Activated naive CD4-positive, alpha-beta T cell treated with anti-CD3 and anti-CD28 coated beads for 36 hours (primary cell): ENCODE measurements around the gene PLPPR2. TPM values are rescaled to one million over a fixed set of nuclear protein-coding genes. Genes with fewer than 3 reads are reported as not detected.

Source experiments
- CTCF ChIA-PET: fragments of 350-600 bp; sonication (Branson Sonifier 250); formaldehyde crosslinking; loops from one replicate; lab custom pipeline; 2021; ENCODE audit warnings: antibody characterized with exemption; lab: Charles Lee
- DNase-seq: peaks from one replicate; pipeline ENCODE4 v3.0.0-alpha.2; 2020
- H3K27ac Mint-ChIP-seq: one replicate; pipeline ENCODE4 v1.8.0; 2021; ENCODE audit warnings: mild to moderate bottlenecking, mixed read lengths
- H3K27me3 Mint-ChIP-seq: one replicate; pipeline ENCODE4 v1.8.0; 2021; ENCODE audit warnings: low read depth, mixed read lengths
- H3K36me3 Mint-ChIP-seq: one replicate; pipeline ENCODE4 v1.8.0; 2021; ENCODE audit warnings: low read depth, mixed read lengths
- H3K4me1 Mint-ChIP-seq: one replicate; pipeline ENCODE4 v1.8.0; 2021; ENCODE audit warnings: low read depth, mixed read lengths
- H3K4me3 Mint-ChIP-seq: one replicate; pipeline ENCODE4 v1.8.0; 2021; ENCODE audit warnings: mild to moderate bottlenecking, moderate library complexity, mixed read lengths
- H3K9me3 Mint-ChIP-seq: one replicate; pipeline ENCODE4 v1.8.0; 2021; ENCODE audit warnings: mixed read lengths
- intact Hi-C: fragments of 100-400 bp; cut with micrococcal nuclease; formaldehyde crosslinking; loops from one replicate; pipeline ENCODE4 v1.15.1; 2023
- total RNA-seq, 2 experiments: library from RNA; stranded (reverse); gene quantifications; one replicate each; pipeline ENCODE4 v1.2.3, GENCODE V29; 2021

PLPPR2 gene
- total RNA-seq, 2 experiments from 2014 or later: 2.6 to 2.8 TPM

GRCh38 chr19:11364296-11364904 is 9.2 kb downstream of the PLPPR2 start:
- no peak for DNase-seq
- no peaks in the 10 kb centered on the region for H3K4me1 Mint-ChIP-seq
- no peak overlapping the region for H3K4me3 Mint-ChIP-seq
- no peaks in the 10 kb centered on the region for H3K27me3 Mint-ChIP-seq
- intact Hi-C loops: no loop called here
- no peaks in the 10 kb centered on the region for H3K9me3 Mint-ChIP-seq
- no peak overlapping the region for H3K27ac Mint-ChIP-seq
- no peaks in the 10 kb centered on the region for H3K36me3 Mint-ChIP-seq
- CTCF ChIA-PET: no interaction called here

- H3K36me3 Mint-ChIP-seq: no peaks in the 10 kb centered on the region
- DNase-seq: no peak
- no peaks in the 10 kb centered on the region for H3K27me3 Mint-ChIP-seq
- intact Hi-C loops: no loop called here
- no peaks in the 10 kb centered on the region for H3K4me1 Mint-ChIP-seq
- H3K27ac Mint-ChIP-seq: no peak overlapping the region
- CTCF ChIA-PET: no interaction called here
- no peak overlapping the region for H3K4me3 Mint-ChIP-seq
- H3K9me3 Mint-ChIP-seq: no peaks in the 10 kb centered on the region
Measured at GRCh38 chr19:11364935-11365334, 9.7 kb downstream of the PLPPR2 start.

GRCh38 chr19:11365557-11366117 is 10.4 kb downstream of the PLPPR2 start:
- DNase-seq: no peak
- Mint-ChIP-seq H3K27ac (no peak overlapping the region), H3K9me3 (no peaks in the 10 kb centered on the region), H3K4me1 (no peaks in the 10 kb centered on the region), H3K36me3 (no peaks in the 10 kb centered on the region), H3K27me3 (no peaks in the 10 kb centered on the region), H3K4me3 (no peak overlapping the region)
- CTCF ChIA-PET: interaction anchor here (0.8 kb wide), 1 partner anchor 16 kb away, joined by 4 read pairs; no protein-coding TSS in a partner anchor
- intact Hi-C loops: no loop called here

GRCh38 chr19:11367528-11367927 is 12.3 kb downstream of the PLPPR2 start:
- Mint-ChIP-seq H3K27me3 (no peaks in the 10 kb centered on the region), H3K27ac (no peak overlapping the region), H3K4me3 (no peak overlapping the region), H3K36me3 (peaks cover 5% of the 10 kb centered on the region), H3K4me1 (peaks cover 2% of the 10 kb centered on the region), H3K9me3 (no peaks in the 10 kb centered on the region)
- no peak for DNase-seq
- CTCF ChIA-PET: interaction anchor here (0.6 kb wide), 1 partner anchor 1409 kb away, joined by 3 read pairs; no protein-coding TSS in a partner anchor
- intact Hi-C loops: no loop called here

GRCh38 chr19:11370744-11371143 is 15.5 kb downstream of the PLPPR2 start:
- Mint-ChIP-seq H3K36me3 (peaks cover 8% of the 10 kb centered on the region), H3K27ac (no peak overlapping the region), H3K4me1 (peaks cover 8% of the 10 kb centered on the region), H3K9me3 (no peaks in the 10 kb centered on the region), H3K27me3 (no peaks in the 10 kb centered on the region), H3K4me3 (no peak overlapping the region)
- no peak for DNase-seq
- intact Hi-C loops: loop anchor here (10.0 kb wide), 1 partner anchor 716 kb away; the partner anchor contains the start of gene ILF3
- CTCF ChIA-PET: interaction anchor here (1.7 kb wide), 1 partner anchor 112 kb away, joined by 4 read pairs; no protein-coding TSS in a partner anchor

GRCh38 chr19:11373166-11373884 is 18.1 kb downstream of the PLPPR2 start:
- no peak overlapping the region for H3K4me3 Mint-ChIP-seq
- peaks cover 27% of the 10 kb centered on the region for H3K4me1 Mint-ChIP-seq
- no peak for DNase-seq
- CTCF ChIA-PET: interaction anchor here (0.6 to 1.8 kb wide), 2 partner anchors 34 to 51 kb away, joined by 4 to 5 read pairs; no protein-coding TSS in a partner anchor
- no peaks in the 10 kb centered on the region for H3K9me3 Mint-ChIP-seq
- peaks cover 17% of the 10 kb centered on the region for H3K36me3 Mint-ChIP-seq
- intact Hi-C loops: loop anchor here (10.0 kb wide), 1 partner anchor 719 kb away; the partner anchor contains the start of gene ILF3
- no peaks in the 10 kb centered on the region for H3K27me3 Mint-ChIP-seq
- H3K27ac Mint-ChIP-seq: no peak overlapping the region

GRCh38 chr19:11373885-11374432 is 18.7 kb downstream of the PLPPR2 start:
- Mint-ChIP-seq H3K4me3 (no peak overlapping the region), H3K9me3 (no peaks in the 10 kb centered on the region), H3K4me1 (peaks cover 32% of the 10 kb centered on the region), H3K27ac (no peak overlapping the region), H3K27me3 (no peaks in the 10 kb centered on the region), H3K36me3 (peaks cover 17% of the 10 kb centered on the region)
- DNase-seq: no peak
- intact Hi-C loops: loop anchor here (1.0 to 10.0 kb wide), 7 partner anchors 28 to 719 kb away; partner anchors contain the start of genes CARM1, CCDC159, ECSIT and ILF3
- CTCF ChIA-PET: interaction anchor here (1.8 kb wide), 1 partner anchor 33 kb away, joined by 5 read pairs; no protein-coding TSS in a partner anchor

GRCh38 chr19:11374433-11375142 is 19.4 kb downstream of the PLPPR2 start, which contains the start of gene SWSAP1:
Gene SWSAP1, plus strand, starts transcription at chr19:11374666. Its CDS starts 15 bp downstream, at chr19:11374681.
- peak; percentile 99 for DNase-seq
- intact Hi-C loops: loop anchor here (1.0 to 10.0 kb wide), 8 partner anchors 28 to 720 kb away; partner anchors contain the start of genes CARM1, CCDC159, ECSIT and ILF3
- Mint-ChIP-seq H3K4me3 (no peak within 1 kb of the TSS), H3K9me3 (no peaks in the 10 kb centered on the region), H3K27ac (no peak within 1 kb of the TSS), H3K27me3 (no peaks in the 10 kb centered on the region), H3K4me1 (peaks cover 35% of the 10 kb centered on the region), H3K36me3 (peaks cover 17% of the 10 kb centered on the region)
- CTCF ChIA-PET: interaction anchor here (0.7 to 2.1 kb wide), 8 partner anchors 8 to 111 kb away, joined by 3 to 11 read pairs (median 4); partner anchors contain the start of genes EPOR and RAB3D

GRCh38 chr19:11375143-11375948 is 20.1 kb downstream of the PLPPR2 start:
- intact Hi-C loops: loop anchor here (1.0 to 10.0 kb wide), 4 partner anchors 51 to 721 kb away; partner anchors contain the start of gene ILF3
- Mint-ChIP-seq H3K4me1 (peaks cover 41% of the 10 kb centered on the region), H3K4me3 (no peak overlapping the region), H3K36me3 (peaks cover 17% of the 10 kb centered on the region), H3K27ac (no peak overlapping the region), H3K9me3 (no peaks in the 10 kb centered on the region), H3K27me3 (no peaks in the 10 kb centered on the region)
- CTCF ChIA-PET: interaction anchor here (0.7 to 2.1 kb wide), 9 partner anchors 7 to 110 kb away, joined by 3 to 11 read pairs (median 4); partner anchors contain the start of genes EPOR and RAB3D
- peak; percentile 91 for DNase-seq

GRCh38 chr19:11377237-11377636 is 22.0 kb downstream of the PLPPR2 start:
- DNase-seq: peak; percentile 61
- H3K27ac Mint-ChIP-seq: peak overlapping the region; percentile 87
- H3K4me3 Mint-ChIP-seq: peak overlapping the region; percentile 55
- intact Hi-C loops: loop anchor here (10.0 kb wide), 1 partner anchor 722 kb away; the partner anchor contains the start of gene ILF3
- no peaks in the 10 kb centered on the region for H3K27me3 Mint-ChIP-seq
- H3K9me3 Mint-ChIP-seq: no peaks in the 10 kb centered on the region
- peaks cover 50% of the 10 kb centered on the region for H3K4me1 Mint-ChIP-seq
- H3K36me3 Mint-ChIP-seq: peaks cover 11% of the 10 kb centered on the region
- CTCF ChIA-PET: interaction anchor here (0.5 to 1.5 kb wide), 9 partner anchors 8 to 636 kb away, joined by 3 to 14 read pairs (median 4); partner anchors contain the start of genes ODAD3 and PRKCSH
